Body of pancreas (tissue), 4 donors: ENCODE data around the gene MBP. TPM values are rescaled to one million over a fixed set of nuclear protein-coding genes. Genes with fewer than 3 reads are reported as not detected.

ENCODE experiments used
- ATAC-seq: fragments of 150-250 bp; one replicate; pipeline ENCODE4 v1.9.1; 2016
- DNase-seq, 4 donors: peaks; one replicate each; pipeline ENCODE4 v3.0.0-alpha.2; 2019
- H3K27ac ChIP-seq, 4 donors: fragments of 200-600 bp; sonication (generic); 1 replicate in 3 of 4; 2 replicates in 1 of 4; pipeline versions ENCODE4 v1.5.1 to v1.6.1; 2016 to 2019; ENCODE audit warnings: mild to moderate bottlenecking in 1 of 4, mixed read lengths in 1 of 4, moderate library complexity in 1 of 4
- H3K27me3 ChIP-seq, 2 donors: fragments of 200-600 bp; sonication (generic); one replicate each; pipeline ENCODE4 v1.6.0; 2016; ENCODE audit warnings: mild to moderate bottlenecking in 1 of 2
- H3K36me3 ChIP-seq, 2 donors: fragments of 200-600 bp; sonication (generic); replicated peaks in 1 of 2; 2 replicates each; pipeline ENCODE4 v1.5.1; 2016; ENCODE audit warnings: low read depth in 2 of 2; ENCODE audit not compliant: insufficient read depth in 1 of 2
- H3K4me1 ChIP-seq: fragments of 200-600 bp; sonication (generic); one replicate; pipeline ENCODE4 v1.6.0; 2016
- H3K4me3 ChIP-seq, 2 donors: fragments of 200-600 bp; sonication (generic); 1 replicate in 1 of 2; 2 replicates in 1 of 2; pipeline ENCODE4 v1.5.1; 2016 to 2019
- H3K9me3 ChIP-seq, 3 donors: fragments of 200-600 bp; sonication (generic); 1 replicate in 2 of 3; 2 replicates in 1 of 3; pipeline ENCODE4 v1.5.1; 2016
- POLR2A ChIP-seq, 3 donors: fragments of 450-650 bp; IDR thresholded peaks; one replicate each; pipeline ENCODE4 v1.6.1; 2016; ENCODE audit warnings: antibody characterized with exemption in 3 of 3, mild to moderate bottlenecking in 2 of 3
- WGBS, 2 donors: methylation state at CpG; one replicate each; pipeline ENCODE4 v1.1.5; 2017; 5-methylcytosine and 5-hydroxymethylcytosine counted together
- intact Hi-C: fragments of 100-400 bp; cut with DNase I; formaldehyde crosslinking; loops from one replicate; pipeline ENCODE4 v1.15.1; 2023
- total RNA-seq, 2 donors: library from RNA; depleted of rRNA; stranded (reverse); fragments of >200 nt; gene quantifications; one replicate each; pipeline ENCODE4 v1.1.0, GENCODE V29; 2016
- TF ChIP-seq, protein P1 (sequence below), 7 experiments: fragments of 450-650 bp in 4 of 7; fragments of 200-600 bp in 3 of 7; sonication (generic) in 3 of 7; IDR thresholded peaks; one replicate each; pipeline ENCODE4 v1.5.1; 2016 to 2019; ENCODE audit warnings: antibody characterized with exemption in 7 of 7

MBP gene
- total RNA-seq, 2 donors from 2014 or later = 17.4 to 24.4 TPM

DNA sequence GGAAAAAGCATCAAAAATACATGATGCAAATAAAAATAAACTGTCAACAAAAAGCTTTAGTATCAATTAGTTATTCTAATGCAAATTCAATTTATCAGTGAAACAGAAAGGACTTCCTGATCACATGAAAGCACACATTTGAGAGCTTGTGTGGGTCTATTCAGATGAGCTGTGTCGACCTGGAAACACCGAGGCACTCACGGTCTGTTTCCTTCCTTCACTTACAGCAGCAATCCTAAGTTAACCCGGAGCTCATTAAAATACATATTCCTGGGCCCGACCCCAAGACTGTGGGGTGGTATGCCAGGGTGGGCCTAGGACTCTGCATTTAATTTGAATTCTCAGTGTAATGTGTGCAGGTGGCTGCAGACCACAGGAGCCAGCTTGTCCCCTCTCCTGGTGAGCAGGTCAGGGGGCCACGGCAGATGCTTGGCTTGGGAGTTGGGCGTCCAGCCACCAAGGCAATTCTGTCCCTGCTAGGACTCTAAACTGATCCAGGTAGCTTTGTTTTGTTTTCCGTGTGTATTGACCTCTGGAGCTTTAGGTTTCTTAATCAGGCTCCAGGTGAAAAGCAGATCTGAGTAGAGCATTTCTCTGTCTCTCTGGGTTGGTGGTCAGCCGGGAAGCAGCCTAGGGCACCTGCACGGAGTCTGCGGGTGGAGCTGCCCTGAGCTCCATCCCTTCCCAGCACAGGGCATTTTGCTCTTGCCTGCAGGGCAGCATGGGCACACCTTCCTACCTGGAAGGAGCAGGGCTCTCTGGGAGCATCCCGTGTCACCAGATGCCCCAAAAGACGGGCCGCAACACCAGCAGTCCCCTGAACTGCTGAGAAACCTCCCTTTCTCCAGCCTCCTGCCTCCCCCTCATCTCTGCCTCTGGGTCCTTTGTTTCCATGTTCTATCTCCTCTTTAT lies 9.0 kb downstream of the MBP start:
- ATAC-seq = no peak
- Histone ChIP-seq H3K36me3 (no peaks in the 10 kb centered on the region), H3K27ac (no peak overlapping the region), H3K27me3 (no peaks in the 10 kb centered on the region), H3K4me3 (no peak overlapping the region), H3K9me3 (no peaks in the 10 kb centered on the region), H3K4me1 (peaks cover 46% of the 10 kb centered on the region)
- 79 to 89% methylated on average over 14 of the region's 14 CpGs for WGBS, 2 donors
- intact Hi-C loops = no loop called here
- TF ChIP-seq, protein P1, sequence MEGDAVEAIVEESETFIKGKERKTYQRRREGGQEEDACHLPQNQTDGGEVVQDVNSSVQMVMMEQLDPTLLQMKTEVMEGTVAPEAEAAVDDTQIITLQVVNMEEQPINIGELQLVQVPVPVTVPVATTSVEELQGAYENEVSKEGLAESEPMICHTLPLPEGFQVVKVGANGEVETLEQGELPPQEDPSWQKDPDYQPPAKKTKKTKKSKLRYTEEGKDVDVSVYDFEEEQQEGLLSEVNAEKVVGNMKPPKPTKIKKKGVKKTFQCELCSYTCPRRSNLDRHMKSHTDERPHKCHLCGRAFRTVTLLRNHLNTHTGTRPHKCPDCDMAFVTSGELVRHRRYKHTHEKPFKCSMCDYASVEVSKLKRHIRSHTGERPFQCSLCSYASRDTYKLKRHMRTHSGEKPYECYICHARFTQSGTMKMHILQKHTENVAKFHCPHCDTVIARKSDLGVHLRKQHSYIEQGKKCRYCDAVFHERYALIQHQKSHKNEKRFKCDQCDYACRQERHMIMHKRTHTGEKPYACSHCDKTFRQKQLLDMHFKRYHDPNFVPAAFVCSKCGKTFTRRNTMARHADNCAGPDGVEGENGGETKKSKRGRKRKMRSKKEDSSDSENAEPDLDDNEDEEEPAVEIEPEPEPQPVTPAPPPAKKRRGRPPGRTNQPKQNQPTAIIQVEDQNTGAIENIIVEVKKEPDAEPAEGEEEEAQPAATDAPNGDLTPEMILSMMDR (IDR thresholded peaks at IDR 0.05) = no peak
- no peak for TF ChIP-seq POLR2A (IDR thresholded peaks at IDR 0.05)
- DNase-seq = no peak

DNA sequence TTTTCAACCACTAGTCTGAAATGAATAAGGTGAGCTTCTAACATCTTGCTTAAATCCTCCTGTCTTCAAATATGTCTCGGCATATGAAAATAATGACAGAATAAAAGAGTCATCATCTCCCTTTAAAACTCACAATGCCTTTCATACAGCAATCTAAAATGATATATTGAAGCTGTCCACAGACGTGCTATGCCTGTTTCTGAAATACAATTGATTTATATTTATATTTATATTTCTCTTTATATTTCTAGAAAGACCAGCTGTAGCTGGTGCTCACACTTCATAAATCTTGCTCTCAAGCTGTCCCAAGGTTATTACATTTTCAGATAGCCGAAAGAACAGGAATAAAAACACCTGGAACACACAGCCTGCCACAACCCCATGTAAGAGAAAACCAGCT lies 11.1 kb downstream of the MBP start:
- no peak for TF ChIP-seq POLR2A (IDR thresholded peaks at IDR 0.05)
- TF ChIP-seq, protein P1 (IDR thresholded peaks at IDR 0.05) = no peak
- H3K4me3 ChIP-seq = no peak overlapping the region
- no peak for DNase-seq
- H3K27me3 ChIP-seq = no peaks in the 10 kb centered on the region
- no peak for ATAC-seq
- H3K9me3 ChIP-seq = no peaks in the 10 kb centered on the region
- H3K27ac ChIP-seq = no peak overlapping the region
- H3K4me1 ChIP-seq = peaks cover 32% of the 10 kb centered on the region
- 36 to 45% methylated on average over 3 of the region's 3 CpGs for WGBS, 2 donors
- no peaks in the 10 kb centered on the region for H3K36me3 ChIP-seq
- intact Hi-C loops = no loop called here

DNA sequence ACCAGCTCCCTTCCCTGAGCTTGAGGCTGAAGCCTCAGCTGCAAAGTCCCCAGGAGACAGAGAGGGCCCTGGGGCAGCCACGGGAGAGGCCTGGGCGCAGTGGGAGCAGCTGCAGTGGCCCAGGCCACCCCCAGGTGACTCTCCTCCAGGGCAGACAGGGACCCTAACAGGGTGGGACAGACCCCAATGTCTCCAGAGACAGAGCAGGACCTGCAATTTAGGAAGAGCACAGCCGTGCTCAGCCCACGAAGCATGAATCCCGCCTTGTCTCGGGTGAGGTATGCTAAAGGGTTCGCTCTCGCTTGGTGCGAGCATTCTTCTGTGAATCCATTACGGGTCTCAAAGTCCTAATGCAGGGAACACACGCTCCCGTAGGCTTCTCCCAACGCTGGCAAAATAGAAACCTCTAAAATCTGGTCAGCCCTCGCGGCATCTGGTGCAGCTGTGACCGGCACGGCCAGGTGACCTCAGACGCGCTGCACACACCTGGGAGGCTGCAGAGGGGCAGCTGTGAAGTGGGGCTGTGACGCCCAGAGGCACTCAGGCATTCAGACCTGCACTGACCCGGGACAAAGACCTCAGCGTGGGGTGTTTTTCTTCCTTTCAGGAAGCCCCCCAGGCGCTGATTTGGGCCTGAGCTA lies 12.6 kb downstream of the MBP start:
- Histone ChIP-seq H3K9me3 (no peaks in the 10 kb centered on the region), H3K4me3 (no peak overlapping the region), H3K27ac (no peak overlapping the region), H3K36me3 (no peaks in the 10 kb centered on the region), H3K27me3 (no peaks in the 10 kb centered on the region), H3K4me1 (peaks cover 45% of the 10 kb centered on the region)
- ATAC-seq (no peak), DNase-seq (no peak)
- 90 to 94% methylated on average over 2 to 23 of the region's 23 CpGs for WGBS, 2 donors
- TF ChIP-seq, protein P1 (IDR thresholded peaks at IDR 0.05) = no peak
- TF ChIP-seq POLR2A (IDR thresholded peaks at IDR 0.05) = no peak
- intact Hi-C loops = no loop called here

DNA sequence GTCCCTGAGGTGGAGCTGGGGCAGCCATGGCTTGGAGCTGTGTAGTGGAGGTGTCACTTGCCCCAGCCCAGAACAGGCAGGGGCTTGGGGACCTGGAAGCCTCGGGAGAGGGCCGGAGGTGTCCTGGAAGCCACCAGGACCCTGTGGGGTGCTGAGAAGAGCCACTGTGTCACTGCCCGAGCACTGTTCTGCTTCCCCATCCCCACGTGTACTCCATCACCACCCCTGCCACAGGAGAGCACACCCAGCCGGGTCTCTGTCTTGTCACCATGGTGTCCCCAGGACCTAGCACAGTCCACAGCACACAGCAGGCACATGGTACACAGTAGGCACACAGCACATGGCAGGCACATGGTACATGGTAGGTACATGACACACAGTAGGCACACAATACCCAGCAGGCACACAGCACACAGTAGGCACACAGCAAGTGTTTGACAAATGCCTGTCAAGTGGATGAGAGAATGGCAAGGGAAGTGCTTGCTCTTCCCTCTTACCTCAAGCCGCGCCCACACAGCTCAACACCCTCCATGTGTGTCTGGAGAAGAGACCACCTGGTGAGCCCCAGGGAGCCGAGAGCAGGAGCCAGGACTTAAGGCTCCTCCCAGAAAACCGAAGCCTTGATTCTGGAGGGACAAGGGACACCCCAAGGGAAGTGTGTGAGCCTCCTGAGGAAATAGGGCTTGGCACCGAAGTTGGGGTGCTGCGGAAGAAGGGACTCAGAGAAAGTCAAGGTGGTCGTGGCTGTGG lies 13.3 kb downstream of the MBP start:
- intact Hi-C loops = no loop called here
- ATAC-seq (no peak), DNase-seq (no peak)
- Histone ChIP-seq H3K27me3 (no peaks in the 10 kb centered on the region), H3K36me3 (no peaks in the 10 kb centered on the region), H3K4me1 (peaks cover 47% of the 10 kb centered on the region), H3K9me3 (no peaks in the 10 kb centered on the region), H3K27ac (peak overlapping the region in 3 of 4 donors; percentile 2 to 42 (median 2)), H3K4me3 (no peak overlapping the region)
- 94 to 96% methylated on average over 6 to 12 of the region's 12 CpGs for WGBS, 2 donors
- no peak for TF ChIP-seq POLR2A (IDR thresholded peaks at IDR 0.05)
- TF ChIP-seq, protein P1 (IDR thresholded peaks at IDR 0.05) = no peak
